Measurements from ENCODE around the gene NEK11. TPM values are rescaled to one million over a fixed set of nuclear protein-coding genes. Genes with fewer than 3 reads are reported as not detected.
"Not testable (repeated sequence)": the region's sequence is repeated elsewhere in the genome, so short reads cannot be mapped to it uniquely, and the experiment has no call there.

NEK11 gene
- polyA plus RNA-seq, 1 of the 3 experiments (the other 2 are of a cell fraction): 4.7 TPM

DNA sequence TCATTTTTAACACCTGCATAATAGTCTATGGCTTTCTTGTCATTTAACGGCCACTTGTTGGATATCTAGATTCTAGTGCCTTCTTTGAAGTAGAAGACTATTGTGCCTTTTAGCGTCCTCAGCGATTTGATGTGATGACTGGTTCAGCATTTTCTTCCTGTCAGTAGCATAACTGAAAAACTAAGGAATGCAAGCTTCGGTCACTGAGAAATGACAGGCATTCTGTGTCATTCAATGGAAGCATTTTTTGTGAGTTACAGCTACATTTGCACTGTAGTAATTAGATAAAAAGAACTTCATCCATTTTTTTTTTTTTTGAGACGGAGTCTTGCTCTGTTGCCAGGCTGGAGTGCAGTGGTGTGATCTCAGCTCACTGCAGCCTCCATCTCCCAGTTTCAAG lies 10.3 kb downstream of the NEK11 start (continued):
- TF ChIP-seq GABPA (IDR thresholded peaks at IDR 0.05; ENCODE audit: low read depth) (no peak), TEAD4 (IDR thresholded peaks at IDR 0.05; ENCODE audit: borderline replicate concordance, insufficient read depth) (no peak), RAD21 (IDR thresholded peaks at IDR 0.05; ENCODE audit: low read length) (no peak), TAF1 (IDR thresholded peaks at IDR 0.05; ENCODE audit: borderline replicate concordance, low read depth, low read length) (no peak), EZH2phosphoT487 (IDR thresholded peaks at IDR 0.05; ENCODE audit: borderline replicate concordance, low read depth) (no peak)

DNA sequence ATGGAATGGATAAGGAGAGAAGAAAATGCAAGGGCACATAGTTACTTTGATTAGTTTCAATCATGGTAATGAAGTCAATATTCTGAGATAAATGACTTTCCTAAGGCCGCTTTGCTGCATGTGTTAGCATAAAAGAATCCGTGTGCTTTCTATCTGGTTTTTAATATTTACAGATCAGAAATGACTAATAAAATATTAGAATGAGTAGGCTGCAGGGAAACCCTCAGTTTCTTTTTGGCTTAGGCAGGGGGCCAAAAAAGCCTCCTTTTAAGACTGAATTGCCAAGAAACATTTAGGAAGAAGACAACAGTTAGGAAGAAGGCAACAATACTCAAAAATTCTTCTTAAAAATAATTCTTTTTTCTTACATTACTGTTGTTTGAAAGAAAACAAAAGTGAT lies 11.6 kb downstream of the NEK11 start:
- Histone ChIP-seq H3K9ac (no peak overlapping the region), H3K4me2 (no peak overlapping the region), H3K4me1 (ENCODE audit: control insufficient read depth in 1 of 2, insufficient read depth in 2 of 2, low read depth in 1 of 2, low read length in 1 of 2) (no peaks in the 10 kb centered on the region), H2AFZ (ENCODE audit: low read depth) (no peak overlapping the region; the same call in 1 of the 2 replicates), H3K79me2 (ENCODE audit: insufficient read depth) (no peaks in the 10 kb centered on the region), H3K36me3 (replicated peaks in 1 of 2; ENCODE audit: control insufficient read depth in 1 of 2, insufficient read depth in 2 of 2, low read length in 1 of 2) (peaks cover 0 to 2% of the 10 kb centered on the region in 2 experiments), H3K9me2 (no peaks in the 10 kb centered on the region), H4K20me1 (ENCODE audit: insufficient read depth) (no peaks in the 10 kb centered on the region), H3K27me3 (ENCODE audit: insufficient read depth) (no peaks in the 10 kb centered on the region), H3F3A (replicated peaks; ENCODE audit: insufficient read depth) (peaks cover 16% of the 10 kb centered on the region), H3K9me3 (no peaks in the 10 kb centered on the region), H3K27ac (ENCODE audit: low read depth in 2 of 2, low read length in 1 of 2) (no peak overlapping the region), H3K4me3 (ENCODE audit: low read depth in 2 of 2, low read length in 1 of 2) (no peak overlapping the region)
- DNase-seq: no peak
- TF ChIP-seq, protein P1, sequence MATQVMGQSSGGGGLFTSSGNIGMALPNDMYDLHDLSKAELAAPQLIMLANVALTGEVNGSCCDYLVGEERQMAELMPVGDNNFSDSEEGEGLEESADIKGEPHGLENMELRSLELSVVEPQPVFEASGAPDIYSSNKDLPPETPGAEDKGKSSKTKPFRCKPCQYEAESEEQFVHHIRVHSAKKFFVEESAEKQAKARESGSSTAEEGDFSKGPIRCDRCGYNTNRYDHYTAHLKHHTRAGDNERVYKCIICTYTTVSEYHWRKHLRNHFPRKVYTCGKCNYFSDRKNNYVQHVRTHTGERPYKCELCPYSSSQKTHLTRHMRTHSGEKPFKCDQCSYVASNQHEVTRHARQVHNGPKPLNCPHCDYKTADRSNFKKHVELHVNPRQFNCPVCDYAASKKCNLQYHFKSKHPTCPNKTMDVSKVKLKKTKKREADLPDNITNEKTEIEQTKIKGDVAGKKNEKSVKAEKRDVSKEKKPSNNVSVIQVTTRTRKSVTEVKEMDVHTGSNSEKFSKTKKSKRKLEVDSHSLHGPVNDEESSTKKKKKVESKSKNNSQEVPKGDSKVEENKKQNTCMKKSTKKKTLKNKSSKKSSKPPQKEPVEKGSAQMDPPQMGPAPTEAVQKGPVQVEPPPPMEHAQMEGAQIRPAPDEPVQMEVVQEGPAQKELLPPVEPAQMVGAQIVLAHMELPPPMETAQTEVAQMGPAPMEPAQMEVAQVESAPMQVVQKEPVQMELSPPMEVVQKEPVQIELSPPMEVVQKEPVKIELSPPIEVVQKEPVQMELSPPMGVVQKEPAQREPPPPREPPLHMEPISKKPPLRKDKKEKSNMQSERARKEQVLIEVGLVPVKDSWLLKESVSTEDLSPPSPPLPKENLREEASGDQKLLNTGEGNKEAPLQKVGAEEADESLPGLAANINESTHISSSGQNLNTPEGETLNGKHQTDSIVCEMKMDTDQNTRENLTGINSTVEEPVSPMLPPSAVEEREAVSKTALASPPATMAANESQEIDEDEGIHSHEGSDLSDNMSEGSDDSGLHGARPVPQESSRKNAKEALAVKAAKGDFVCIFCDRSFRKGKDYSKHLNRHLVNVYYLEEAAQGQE (IDR thresholded peaks at IDR 0.05; ENCODE audit: low read depth, low read length): no peak
- TF ChIP-seq TEAD4 (IDR thresholded peaks at IDR 0.05; ENCODE audit: borderline replicate concordance, insufficient read depth) (no peak), RAD21 (IDR thresholded peaks at IDR 0.05; ENCODE audit: low read length) (no peak), CHD2 (IDR thresholded peaks at IDR 0.05; ENCODE audit: low read length, partially characterized antibody) (no peak), RCOR1 (IDR thresholded peaks at IDR 0.05; ENCODE audit: low read length) (no peak), MXI1 (IDR thresholded peaks at IDR 0.05; ENCODE audit: low read depth, low read length) (no peak), NRF1 (IDR thresholded peaks at IDR 0.05; ENCODE audit: low read depth, low read length) (no peak), NFIC (IDR thresholded peaks at IDR 0.05; ENCODE audit: borderline replicate concordance) (no peak)
- TF ChIP-seq, protein P2, sequence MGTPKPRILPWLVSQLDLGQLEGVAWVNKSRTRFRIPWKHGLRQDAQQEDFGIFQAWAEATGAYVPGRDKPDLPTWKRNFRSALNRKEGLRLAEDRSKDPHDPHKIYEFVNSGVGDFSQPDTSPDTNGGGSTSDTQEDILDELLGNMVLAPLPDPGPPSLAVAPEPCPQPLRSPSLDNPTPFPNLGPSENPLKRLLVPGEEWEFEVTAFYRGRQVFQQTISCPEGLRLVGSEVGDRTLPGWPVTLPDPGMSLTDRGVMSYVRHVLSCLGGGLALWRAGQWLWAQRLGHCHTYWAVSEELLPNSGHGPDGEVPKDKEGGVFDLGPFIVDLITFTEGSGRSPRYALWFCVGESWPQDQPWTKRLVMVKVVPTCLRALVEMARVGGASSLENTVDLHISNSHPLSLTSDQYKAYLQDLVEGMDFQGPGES (IDR thresholded peaks at IDR 0.05; ENCODE audit: low read depth, low read length): no peak
- TF ChIP-seq, protein P3, sequence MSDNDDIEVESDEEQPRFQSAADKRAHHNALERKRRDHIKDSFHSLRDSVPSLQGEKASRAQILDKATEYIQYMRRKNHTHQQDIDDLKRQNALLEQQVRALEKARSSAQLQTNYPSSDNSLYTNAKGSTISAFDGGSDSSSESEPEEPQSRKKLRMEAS (IDR thresholded peaks at IDR 0.05; ENCODE audit: low read depth): no peak
- TF ChIP-seq, protein P4, sequence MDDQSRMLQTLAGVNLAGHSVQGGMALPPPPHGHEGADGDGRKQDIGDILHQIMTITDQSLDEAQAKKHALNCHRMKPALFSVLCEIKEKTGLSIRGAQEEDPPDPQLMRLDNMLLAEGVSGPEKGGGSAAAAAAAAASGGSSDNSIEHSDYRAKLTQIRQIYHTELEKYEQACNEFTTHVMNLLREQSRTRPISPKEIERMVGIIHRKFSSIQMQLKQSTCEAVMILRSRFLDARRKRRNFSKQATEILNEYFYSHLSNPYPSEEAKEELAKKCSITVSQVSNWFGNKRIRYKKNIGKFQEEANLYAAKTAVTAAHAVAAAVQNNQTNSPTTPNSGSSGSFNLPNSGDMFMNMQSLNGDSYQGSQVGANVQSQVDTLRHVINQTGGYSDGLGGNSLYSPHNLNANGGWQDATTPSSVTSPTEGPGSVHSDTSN (IDR thresholded peaks at IDR 0.05): no peak
- 66% methylated on average over 2 of the region's 2 CpGs for WGBS (ENCODE audit: low lambda C conversion rate)
- ChIA-PET CTCF (interaction anchor here (1.3 to 1.7 kb wide), 2 partner anchors 10 to 996 kb away, joined by 4 to 6 read pairs; partner anchors contain the start of gene CPNE4), POLR2A (no interaction called here)

DNA sequence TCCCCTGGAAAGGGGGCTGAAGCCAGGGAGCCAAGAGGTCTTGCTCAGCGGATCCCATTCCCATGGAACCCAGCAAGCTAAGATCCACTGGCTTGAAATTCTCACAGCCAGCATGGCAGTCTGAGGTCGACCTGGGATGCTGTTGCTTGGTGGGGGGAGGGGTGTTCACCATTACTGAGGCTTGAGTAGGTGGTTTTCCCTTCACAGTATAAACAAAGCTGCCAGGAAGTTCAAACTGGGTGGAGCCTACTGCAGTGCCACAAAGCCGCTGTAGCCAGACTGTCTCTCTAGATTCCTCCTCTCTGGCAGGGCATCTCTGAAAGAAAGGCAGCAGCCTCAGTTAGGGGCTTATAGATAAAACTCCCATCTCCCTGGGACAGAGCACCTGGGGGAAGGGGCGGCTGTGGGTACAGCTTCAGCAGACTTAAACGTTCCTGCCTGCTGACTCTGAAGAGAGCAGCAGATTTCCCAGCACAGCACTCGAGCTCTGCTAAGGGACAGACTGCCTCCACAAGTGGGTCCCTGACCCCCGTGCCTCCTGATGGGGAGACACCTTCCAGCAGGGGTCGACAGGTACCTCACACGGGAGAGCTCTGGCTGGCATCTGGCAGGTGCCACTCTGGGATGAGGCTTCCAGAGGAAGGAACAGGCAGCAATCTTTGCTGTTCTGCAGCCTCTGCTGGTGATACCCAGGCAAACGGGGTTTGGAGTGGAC lies 15.8 kb downstream of the NEK11 start:
- DNase-seq; H3K27ac ChIP-seq (ENCODE audit: low read depth in 2 of 2, low read length in 1 of 2); H3K27me3 ChIP-seq (ENCODE audit: insufficient read depth); H3K79me2 ChIP-seq (ENCODE audit: insufficient read depth); H3K4me1 ChIP-seq (ENCODE audit: control insufficient read depth in 1 of 2, insufficient read depth in 2 of 2, low read depth in 1 of 2, low read length in 1 of 2); H4K20me1 ChIP-seq (ENCODE audit: insufficient read depth); H2AFZ ChIP-seq (ENCODE audit: low read depth); H3K4me3 ChIP-seq (ENCODE audit: low read depth in 2 of 2, low read length in 1 of 2); H3K36me3 ChIP-seq (replicated peaks in 1 of 2; ENCODE audit: control insufficient read depth in 1 of 2, insufficient read depth in 2 of 2, low read length in 1 of 2); H3K4me2 ChIP-seq; H3K9me2 ChIP-seq; H3F3A ChIP-seq (replicated peaks; ENCODE audit: insufficient read depth); H3K9ac ChIP-seq; H3K9me3 ChIP-seq: not testable (repeated sequence)
- CTCF ChIA-PET: interaction anchor here (0.6 to 2.2 kb wide), 7 partner anchors 9 to 996 kb away, joined by 3 to 8 read pairs (median 4); partner anchors contain the start of gene CPNE4
- POLR2A ChIA-PET: interaction anchor here (0.6 kb wide), 1 partner anchor 344 kb away, joined by 3 read pairs; no protein-coding TSS in a partner anchor
- WGBS (ENCODE audit: low lambda C conversion rate): 85% methylated on average over 8 of the region's 10 CpGs

All from SK-N-SH (cell line).